ENCODE data around the gene FKBP1B.

The FKBP1B gene

GRCh38 chr2:24017711-24018110 is 31.8 kb upstream of the FKBP1B start:
- Histone ChIP-seq H4K20me1 (ENCODE audit: insufficient read depth, low read length) (no peaks in the 10 kb centered on the region), H3K4me2 (ENCODE audit: low read depth, low read length) (no peak overlapping the region), H3K36me3 (replicated peaks; ENCODE audit: insufficient read depth, low read length) (no peaks in the 10 kb centered on the region), H3F3A (ENCODE audit: insufficient read depth, low read length) (no peaks in the 10 kb centered on the region), H3K4me1 (ENCODE audit: low read length) (no peaks in the 10 kb centered on the region), H2AFZ (ENCODE audit: low read length) (no peak overlapping the region), H3K79me2 (ENCODE audit: low read length) (no peaks in the 10 kb centered on the region), H3K9me3 (replicated peaks; ENCODE audit: insufficient read depth, low read length) (no peaks in the 10 kb centered on the region), H3K4me3 (ENCODE audit: low read length) (no peak overlapping the region), H3K27ac (ENCODE audit: low read length) (no peak overlapping the region), H3K9me2 (replicated peaks; ENCODE audit: insufficient read depth, low read length) (no peaks in the 10 kb centered on the region), H3K9ac (ENCODE audit: low read length) (no peak overlapping the region), H3K27me3 (replicated peaks; ENCODE audit: insufficient read depth, low read length) (no peaks in the 10 kb centered on the region)
- no peak for TF ChIP-seq CTCF (IDR thresholded peaks at IDR 0.05; ENCODE audit: low read length)
- TF ChIP-seq EZH2 (optimal IDR thresholded peaks at IDR 0.05; ENCODE audit: low read depth, low read length): no peak
- TF ChIP-seq EZH2phosphoT487 (IDR thresholded peaks at IDR 0.05; ENCODE audit: low read length): no peak
- no peak for DNase-seq

GRCh38 chr2:24018241-24018640 is 31.3 kb upstream of the FKBP1B start:
- no peaks in the 10 kb centered on the region for H3K36me3 ChIP-seq (replicated peaks; ENCODE audit: insufficient read depth, low read length)
- H3K9me2 ChIP-seq (replicated peaks; ENCODE audit: insufficient read depth, low read length): no peaks in the 10 kb centered on the region
- no peaks in the 10 kb centered on the region for H3K4me1 ChIP-seq (ENCODE audit: low read length)
- no peak overlapping the region for H2AFZ ChIP-seq (ENCODE audit: low read length)
- no peak overlapping the region for H3K4me2 ChIP-seq (ENCODE audit: low read depth, low read length)
- no peaks in the 10 kb centered on the region for H3K79me2 ChIP-seq (ENCODE audit: low read length)
- no peaks in the 10 kb centered on the region for H3K9me3 ChIP-seq (replicated peaks; ENCODE audit: insufficient read depth, low read length)
- TF ChIP-seq EZH2 (optimal IDR thresholded peaks at IDR 0.05; ENCODE audit: low read depth, low read length): no peak
- no peak for TF ChIP-seq EZH2phosphoT487 (IDR thresholded peaks at IDR 0.05; ENCODE audit: low read length)
- no peak for TF ChIP-seq CTCF (IDR thresholded peaks at IDR 0.05; ENCODE audit: low read length)
- H3K27ac ChIP-seq (ENCODE audit: low read length): no peak overlapping the region
- H4K20me1 ChIP-seq (ENCODE audit: insufficient read depth, low read length): no peaks in the 10 kb centered on the region
- no peak overlapping the region for H3K9ac ChIP-seq (ENCODE audit: low read length)
- no peaks in the 10 kb centered on the region for H3K27me3 ChIP-seq (replicated peaks; ENCODE audit: insufficient read depth, low read length)
- no peaks in the 10 kb centered on the region for H3F3A ChIP-seq (ENCODE audit: insufficient read depth, low read length)
- H3K4me3 ChIP-seq (ENCODE audit: low read length): no peak overlapping the region
- no peak for DNase-seq

- no peak overlapping the region for H3K4me2 ChIP-seq (ENCODE audit: low read depth, low read length)
- H3K9me3 ChIP-seq (replicated peaks; ENCODE audit: insufficient read depth, low read length): no peaks in the 10 kb centered on the region
- no peak overlapping the region for H3K4me3 ChIP-seq (ENCODE audit: low read length)
- no peak overlapping the region for H3K27ac ChIP-seq (ENCODE audit: low read length)
- no peak for DNase-seq
- H3F3A ChIP-seq (ENCODE audit: insufficient read depth, low read length): no peaks in the 10 kb centered on the region
- H3K27me3 ChIP-seq (replicated peaks; ENCODE audit: insufficient read depth, low read length): no peaks in the 10 kb centered on the region
- H3K9me2 ChIP-seq (replicated peaks; ENCODE audit: insufficient read depth, low read length): no peaks in the 10 kb centered on the region
- TF ChIP-seq EZH2 (optimal IDR thresholded peaks at IDR 0.05; ENCODE audit: low read depth, low read length) (no peak), CTCF (IDR thresholded peaks at IDR 0.05; ENCODE audit: low read length) (no peak), EZH2phosphoT487 (IDR thresholded peaks at IDR 0.05; ENCODE audit: low read length) (no peak)
- no peaks in the 10 kb centered on the region for H3K4me1 ChIP-seq (ENCODE audit: low read length)
- H3K79me2 ChIP-seq (ENCODE audit: low read length): no peaks in the 10 kb centered on the region
- no peaks in the 10 kb centered on the region for H3K36me3 ChIP-seq (replicated peaks; ENCODE audit: insufficient read depth, low read length)
- H2AFZ ChIP-seq (ENCODE audit: low read length): no peak overlapping the region
- no peak overlapping the region for H3K9ac ChIP-seq (ENCODE audit: low read length)
- no peaks in the 10 kb centered on the region for H4K20me1 ChIP-seq (ENCODE audit: insufficient read depth, low read length)
Measured at GRCh38 chr2:24019729-24020128, 29.8 kb upstream of the FKBP1B start.
